HG02884 (cell line): ENCODE results near the gene CCSER1.
"Not testable (repeated sequence)": the region's sequence is repeated elsewhere in the genome, so short reads cannot be mapped to it uniquely, and the experiment has no call there.

Source experiments
- ATAC-seq: cut with Tn5 transposase; IDR thresholded peaks from one replicate; pipeline ENCODE4 v1.9.1; 2021; ENCODE audit warnings: mild to moderate bottlenecking, moderate library complexity; ENCODE audit not compliant: unreplicated experiment

Gene CCSER1

DNA sequence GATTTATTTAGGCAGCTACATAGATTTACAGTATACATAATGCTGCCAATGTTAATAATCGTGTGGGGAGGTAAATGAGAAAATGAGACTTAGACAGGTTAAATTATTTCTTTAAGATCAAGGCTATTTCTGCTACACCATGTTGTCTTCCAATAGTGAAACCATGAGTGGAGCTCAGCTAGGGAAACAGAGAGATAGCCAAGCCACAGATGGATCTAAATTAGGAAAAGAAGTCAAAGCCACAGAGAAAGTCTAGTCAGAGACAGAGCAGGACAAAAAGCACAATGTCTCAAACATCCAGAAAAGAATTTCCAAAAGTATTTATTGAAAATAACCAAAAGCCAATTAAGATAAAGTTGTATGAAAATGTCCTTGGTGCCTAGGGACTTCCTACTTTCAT lies 1309.4 kb downstream of the CCSER1 start:
- ATAC-seq = no peak

DNA sequence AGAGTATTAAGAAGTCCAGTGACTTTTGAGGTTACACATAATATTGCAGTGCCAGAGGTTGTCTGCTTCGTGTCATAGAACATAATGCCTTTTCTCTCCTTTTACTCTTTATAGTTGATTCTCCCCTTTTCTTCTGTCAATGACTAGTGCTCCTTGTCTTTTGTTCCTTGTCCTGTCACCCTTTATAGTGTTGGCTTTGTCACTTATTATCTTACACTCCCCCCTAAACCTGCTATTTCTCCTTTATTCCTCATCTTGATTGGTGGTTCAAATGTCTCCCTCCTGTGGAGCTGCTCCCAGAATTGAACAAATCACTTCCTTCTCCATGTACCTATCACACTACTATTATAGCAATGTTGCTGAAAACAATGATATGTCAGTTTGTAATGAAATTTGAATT lies 1320.0 kb downstream of the CCSER1 start:
- ATAC-seq = no peak

DNA sequence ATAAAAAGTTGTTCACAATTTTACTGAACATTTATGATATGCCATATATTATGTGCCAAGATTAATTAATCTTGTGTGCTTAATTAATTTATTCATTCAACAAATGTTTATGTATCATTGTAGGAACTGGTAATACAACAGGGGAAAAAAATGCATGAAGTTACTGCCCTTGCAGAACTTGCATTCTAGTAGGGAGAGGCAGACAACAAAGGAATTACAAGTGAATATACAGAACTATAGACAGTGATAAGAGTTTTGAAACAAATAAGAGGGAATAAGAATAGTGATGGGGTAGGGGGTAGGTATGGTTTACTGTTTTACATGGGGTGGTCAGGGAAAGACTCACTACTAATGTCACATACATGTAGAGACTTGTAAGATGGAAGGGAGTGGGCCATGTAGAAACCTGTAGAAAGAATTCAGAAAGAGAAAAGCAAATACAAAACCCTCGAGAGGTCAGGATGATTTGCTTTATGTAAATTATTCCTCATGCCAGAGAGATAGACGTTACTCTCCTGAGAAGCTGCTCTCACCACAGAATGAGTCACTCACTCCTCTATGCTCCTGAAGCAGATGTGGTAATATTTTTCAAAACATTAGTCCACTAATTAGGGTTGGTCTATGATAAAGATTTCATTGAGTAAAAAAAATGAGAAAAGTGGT lies 1321.6 kb downstream of the CCSER1 start:
- no peak for ATAC-seq

DNA sequence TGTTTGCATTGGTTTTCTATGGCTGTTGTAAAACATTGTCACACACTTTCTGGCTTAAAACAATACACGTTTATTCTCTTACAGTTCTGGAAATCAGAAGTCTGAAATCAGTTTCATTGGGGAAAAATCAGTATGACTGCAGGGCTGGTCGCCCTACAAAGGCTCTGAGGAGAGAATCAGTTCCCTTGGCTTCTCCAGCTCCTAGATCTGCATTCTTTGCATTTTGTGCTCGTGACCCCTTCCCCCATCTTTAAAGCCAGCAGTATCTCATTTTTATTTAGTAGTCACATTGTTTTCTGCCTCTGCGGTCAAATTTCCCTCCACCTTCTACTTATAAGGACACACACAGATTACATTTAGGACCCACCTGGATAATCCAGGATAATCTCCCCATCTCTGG lies 1326.9 kb downstream of the CCSER1 start:
- no peak for ATAC-seq

DNA sequence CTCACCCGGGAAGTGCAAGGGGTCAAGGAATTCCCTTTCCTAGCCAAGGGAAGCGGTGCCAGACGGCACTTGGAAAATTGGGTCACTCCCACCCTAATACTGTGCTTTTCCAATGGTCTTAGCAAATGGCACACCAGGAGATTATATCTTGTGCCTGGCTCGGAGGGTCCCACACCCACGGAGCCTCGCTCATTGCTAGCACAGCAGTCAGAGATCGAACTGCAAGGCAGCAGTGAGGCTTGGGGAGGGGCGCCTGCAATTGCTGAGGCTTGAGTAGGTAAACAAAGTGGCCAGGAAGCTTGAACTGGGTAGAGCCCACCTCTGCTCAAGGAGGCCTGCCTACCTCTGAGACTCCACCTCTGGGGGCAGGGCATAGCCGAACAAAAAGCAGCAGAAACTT lies 1335.4 kb downstream of the CCSER1 start:
- ATAC-seq = not testable (repeated sequence)

DNA sequence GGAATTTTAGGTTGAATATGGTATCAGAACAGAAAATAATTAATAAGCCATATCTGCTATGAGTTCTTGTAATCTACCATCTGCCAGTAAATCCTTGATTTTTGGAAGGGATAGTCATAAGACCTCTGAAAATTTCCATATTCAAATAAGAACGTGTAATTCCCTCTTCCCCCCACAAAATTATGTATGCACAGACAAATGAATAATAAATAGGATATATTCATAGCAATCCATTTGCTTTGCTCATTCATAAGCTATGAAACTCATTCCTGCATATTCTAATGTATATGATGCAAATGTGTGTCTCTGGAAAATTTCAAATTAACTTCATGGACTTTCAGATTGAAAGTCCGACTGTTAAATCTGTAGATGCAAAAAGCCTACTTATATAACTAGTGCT lies 1343.5 kb downstream of the CCSER1 start:
- no peak for ATAC-seq

DNA sequence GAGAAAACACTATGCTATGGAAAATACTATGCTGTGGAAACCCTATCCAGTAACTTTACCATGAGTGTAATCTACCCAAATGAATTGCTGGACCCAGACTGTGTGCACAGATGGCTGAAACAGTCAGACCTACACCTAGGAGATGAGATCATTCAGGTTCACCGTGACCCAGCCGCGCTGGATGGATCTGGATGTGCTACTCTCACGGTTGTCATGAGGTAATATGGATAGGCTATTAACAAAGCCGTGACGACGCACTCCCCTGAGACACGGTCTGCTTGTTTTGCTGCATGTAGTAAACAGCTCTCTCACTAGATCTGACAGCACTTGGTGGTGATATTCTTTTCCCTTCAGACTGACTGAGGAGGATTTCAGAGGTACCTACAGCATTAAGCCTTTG lies 1344.1 kb downstream of the CCSER1 start:
- no peak for ATAC-seq

DNA sequence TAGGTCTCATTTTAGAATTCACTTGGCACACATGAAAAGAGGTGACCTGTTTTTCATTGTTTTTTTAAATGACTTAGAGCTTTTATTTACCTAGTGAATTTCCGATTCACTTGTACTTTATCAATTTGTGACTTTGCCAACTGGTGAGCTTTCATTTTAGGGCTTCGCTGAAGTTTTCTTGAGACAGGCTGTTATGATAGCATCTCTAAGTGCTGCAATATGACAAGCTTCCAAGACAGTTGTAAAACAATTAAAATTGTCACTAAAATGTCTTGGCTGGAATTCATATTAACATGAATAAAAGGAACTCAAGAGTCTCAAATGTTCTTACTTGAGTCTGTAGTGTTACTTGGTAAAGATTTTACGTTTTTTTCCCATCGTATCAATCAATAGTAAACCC lies 1344.9 kb downstream of the CCSER1 start:
- ATAC-seq = no peak

DNA sequence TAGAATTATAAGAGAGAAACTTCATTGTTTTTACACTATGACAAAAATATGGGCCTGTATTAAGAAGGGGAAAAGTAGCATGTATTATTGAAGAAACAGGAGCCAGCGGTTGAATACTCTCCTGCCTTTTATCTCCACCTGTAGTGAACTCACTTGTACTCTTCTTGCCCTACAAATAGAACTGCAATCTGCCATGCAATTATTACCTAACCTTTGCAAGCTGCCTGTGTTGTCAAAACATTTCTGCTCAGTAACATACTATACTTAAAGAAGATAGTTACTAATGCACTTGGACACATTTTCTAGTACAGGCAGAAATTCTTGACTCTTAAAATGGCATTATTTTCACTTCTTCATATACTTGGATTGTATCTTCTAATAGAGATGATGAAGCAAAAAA lies 1358.2 kb downstream of the CCSER1 start:
- no peak for ATAC-seq

DNA sequence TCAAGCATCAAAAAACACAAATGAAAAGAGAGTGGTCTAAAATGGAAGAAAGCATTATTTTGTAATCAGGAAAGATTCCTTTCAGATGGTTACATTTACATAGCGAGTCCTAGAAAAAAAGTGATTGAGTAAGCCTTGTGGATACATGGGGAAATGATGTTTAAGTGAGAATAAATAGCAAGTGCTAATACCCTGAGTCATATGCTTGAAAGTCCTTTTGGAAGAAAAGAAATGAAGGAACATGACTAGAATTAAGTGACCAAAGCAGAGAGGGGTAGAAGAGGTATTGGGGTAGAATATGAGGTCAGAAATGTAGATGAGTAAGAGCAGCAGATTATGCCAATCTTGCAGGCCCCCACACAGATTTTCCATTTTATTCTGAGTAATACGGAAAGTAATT lies 1361.8 kb downstream of the CCSER1 start:
- ATAC-seq = no peak

DNA sequence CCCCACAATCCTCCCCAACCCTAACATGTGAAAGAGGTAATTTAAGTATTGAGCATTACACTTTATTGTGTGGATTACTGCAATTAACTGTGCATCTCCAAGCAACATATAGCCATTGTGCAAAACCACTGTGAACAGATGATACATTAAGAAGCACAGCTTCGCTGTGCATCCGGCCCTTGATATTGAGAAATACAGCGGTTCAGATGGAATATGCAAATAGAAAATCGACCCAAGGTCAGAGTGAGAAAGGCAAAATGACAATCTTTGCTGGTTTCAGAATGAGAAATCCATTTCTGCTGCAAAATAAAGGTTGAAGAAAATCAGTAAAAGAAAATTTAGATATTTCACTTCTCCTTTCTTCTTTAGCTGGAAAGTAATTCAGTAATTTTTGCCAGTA lies 1370.7 kb downstream of the CCSER1 start:
- ATAC-seq = peak; percentile 53

DNA sequence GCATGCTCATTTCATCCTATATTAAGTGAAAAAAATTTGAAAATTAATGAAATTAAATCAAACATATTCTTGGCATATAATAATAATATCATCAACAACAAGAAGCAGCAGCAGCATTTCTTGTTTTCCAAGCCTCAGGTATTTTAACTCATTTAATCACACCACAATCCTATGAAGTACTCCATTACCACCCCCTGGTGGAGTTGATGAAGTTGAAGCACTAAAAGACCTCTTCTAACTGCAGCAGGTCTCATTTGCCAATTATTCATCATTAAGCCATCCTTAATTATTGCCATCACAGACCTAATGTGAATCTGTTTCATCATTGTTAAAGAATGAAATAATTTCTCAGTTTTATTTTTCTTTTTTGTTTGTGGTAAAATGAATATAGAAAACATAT lies 1375.2 kb downstream of the CCSER1 start:
- no peak for ATAC-seq

DNA sequence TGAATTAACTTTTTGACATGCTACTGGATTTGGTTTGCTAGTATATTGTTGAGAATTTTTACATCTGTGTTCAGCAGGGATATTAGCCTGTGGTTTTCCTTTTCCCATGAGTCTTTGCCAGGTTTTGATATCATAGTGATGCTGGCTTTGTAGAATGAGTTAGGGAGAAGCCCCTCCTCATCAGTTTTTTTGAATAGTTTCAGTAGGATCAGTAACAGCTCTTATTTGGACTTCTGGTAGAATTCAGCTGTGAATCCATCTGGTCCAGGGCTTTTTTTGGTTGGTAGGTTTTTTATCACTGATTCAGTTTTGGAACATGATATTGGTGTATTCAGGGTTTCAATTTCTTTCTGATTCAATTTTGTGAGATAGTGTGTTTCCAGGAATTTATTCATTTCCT lies 1386.1 kb downstream of the CCSER1 start:
- no peak for ATAC-seq

DNA sequence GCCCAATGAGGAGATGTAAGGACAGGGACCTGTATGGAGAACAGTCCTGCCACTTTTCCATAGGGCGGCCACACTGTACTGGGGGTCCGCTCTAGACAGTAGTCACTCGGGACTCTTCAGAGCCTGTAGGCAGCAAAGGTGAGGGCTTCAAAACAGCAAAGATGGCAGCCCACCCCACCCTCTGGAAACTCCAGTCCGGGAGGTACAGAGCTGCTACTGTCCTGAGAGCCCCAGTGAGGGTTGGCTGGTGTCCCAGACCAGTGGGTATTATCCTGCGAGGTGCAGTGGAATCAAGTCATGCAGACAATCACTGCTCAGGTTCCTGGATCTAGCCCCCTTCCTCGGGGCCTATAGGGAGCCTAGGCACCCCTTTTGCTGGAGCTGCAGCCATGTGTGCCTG lies 1392.0 kb downstream of the CCSER1 start:
- ATAC-seq = no peak

DNA sequence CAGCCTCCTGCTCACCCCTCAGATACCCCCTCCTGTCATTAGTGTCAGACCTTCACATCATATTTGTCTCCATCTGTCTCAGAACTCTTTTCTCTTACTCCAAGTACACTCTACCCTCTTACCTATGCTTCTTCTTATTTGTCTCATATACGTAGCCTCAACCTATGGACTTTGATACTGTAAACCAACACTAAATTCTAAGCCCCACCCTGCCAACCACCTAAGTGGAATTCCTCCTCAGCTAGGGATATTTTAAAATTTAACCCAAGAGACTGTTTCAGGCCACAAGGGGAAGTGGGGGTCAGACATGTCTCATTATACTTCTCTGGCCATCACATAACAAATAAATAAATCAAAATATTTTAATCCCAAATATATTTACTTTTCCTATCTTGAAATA lies 1398.4 kb downstream of the CCSER1 start:
- ATAC-seq = no peak

DNA sequence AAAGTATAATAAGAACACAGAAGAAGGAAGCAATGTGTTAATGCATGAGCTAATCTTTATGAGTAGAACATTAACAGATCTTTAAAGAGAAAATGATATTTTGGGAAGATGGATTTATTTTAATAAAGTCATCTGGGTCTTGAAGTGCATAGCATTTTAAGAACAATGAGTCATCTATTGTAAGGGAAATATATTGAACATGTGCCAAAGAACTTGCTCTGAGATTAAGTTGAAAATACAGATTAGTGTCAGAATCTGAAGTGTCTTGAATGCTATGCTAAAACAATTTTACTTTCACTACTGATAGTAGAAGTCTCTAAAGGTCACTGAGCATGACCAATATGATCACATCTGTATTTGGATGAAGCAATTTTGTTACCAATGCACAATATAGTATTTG lies 1399.9 kb downstream of the CCSER1 start:
- no peak for ATAC-seq

DNA sequence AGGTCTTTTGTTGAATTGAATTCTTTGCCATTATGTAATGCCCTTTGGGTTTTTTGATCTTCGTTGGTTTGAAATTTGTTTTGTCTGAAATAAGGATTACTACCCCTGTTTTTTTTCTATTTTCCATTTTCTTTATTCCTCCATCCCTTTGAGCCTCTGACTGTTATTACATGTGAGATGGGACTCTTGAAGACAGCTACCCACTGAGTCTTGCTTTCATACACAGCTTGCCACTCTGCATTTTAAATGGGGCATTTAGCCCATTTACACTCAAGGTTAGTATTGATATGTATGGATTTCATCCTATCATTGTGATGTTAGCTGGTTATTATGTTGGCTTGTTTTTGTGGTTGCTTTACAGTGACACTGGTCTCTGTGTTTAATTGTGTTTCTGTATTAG lies 1440.4 kb downstream of the CCSER1 start:
- no peak for ATAC-seq

DNA sequence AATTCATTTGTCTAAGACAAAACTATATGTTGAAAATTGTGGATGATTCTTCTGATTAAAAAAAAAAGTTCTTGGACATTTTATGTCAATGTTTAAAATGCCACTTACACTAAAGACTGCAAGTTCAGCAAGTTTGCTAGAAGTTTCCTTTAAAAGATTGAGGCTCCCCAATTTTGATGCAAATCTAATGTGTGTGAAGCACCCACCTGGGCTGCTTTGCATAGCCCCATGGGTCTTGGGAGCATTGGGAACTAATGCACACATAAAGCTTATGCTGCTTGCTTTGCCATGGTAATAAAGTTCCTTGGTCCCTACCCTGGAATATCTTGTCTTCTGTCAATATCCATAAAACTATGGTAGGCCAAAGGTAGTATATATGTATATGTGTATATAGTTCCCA lies 1450.7 kb downstream of the CCSER1 start:
- ATAC-seq = no peak

DNA sequence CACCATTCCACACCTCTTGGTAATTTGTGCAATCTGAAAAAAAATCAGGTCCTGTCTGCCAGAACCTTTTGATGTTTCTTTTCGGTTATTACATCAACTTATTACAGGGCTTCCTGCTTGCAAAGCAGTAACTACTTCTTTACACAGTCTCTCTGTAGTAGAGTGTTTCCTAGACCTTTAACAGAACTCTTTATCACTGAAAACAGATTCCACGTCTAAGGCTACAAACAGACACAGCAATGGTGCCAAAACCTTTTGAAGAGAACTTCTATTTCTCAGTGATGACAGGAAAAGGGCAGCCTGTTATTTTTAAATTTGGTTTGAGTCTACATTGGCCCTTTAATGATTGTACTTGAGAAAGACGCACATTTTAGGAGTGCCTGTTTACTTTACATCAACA lies 1463.1 kb downstream of the CCSER1 start:
- ATAC-seq = no peak

DNA sequence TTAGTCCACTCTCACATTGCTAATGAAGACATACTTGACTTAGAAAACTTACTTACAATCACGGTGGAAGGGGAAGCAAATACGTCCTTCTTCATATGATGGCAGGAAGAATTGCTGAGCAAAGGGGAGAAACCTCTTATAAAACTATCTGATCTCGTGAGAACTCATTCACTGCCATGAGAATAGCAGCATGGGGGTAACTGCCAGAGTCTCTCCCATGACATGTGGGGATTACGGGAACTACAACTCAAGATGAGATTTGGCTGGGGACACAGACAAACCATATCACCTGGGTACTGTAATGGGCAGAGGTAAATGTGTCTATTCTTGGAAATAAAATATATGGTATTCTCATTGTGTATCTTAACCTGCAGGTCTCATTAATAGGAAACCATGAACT lies 1464.9 kb downstream of the CCSER1 start:
- ATAC-seq = no peak

DNA sequence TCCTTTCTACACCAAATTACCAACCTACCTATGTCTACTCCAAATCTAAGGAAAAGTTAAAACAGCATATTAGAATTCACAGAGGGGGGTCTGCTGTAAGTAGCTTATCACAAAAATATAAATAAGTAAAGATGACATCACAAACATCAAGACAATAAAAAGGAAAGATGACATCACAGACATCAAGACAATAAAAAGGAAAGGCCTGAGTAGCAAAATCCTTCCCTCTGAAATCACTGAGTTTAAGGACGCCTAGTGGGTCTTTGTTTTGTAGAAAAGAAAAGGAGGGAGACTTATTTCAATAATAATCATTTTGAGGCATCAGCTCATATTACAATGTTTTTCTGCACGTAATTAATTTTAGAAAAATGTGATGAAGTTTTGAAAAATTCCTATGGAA lies 1469.5 kb downstream of the CCSER1 start:
- ATAC-seq = no peak

DNA sequence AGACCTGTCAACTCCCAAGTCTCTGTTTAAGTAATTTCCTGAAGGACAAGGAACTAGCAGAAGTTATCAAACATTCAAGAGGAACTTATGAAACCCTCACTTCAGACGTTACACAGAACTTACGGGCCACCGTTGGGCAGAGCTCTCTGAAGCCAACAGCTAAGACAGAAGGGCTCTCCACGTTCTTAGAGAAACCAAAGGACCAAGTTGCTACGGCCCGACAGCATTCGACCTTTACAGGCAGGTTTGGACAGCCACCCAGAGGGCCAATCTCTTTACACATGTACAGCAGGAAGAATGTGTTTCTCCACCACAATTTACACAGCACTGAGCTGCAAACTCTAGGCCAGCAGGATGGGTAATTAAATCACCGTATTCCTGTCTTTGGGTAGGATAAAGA lies 1471.5 kb downstream of the CCSER1 start:
- ATAC-seq = no peak

DNA sequence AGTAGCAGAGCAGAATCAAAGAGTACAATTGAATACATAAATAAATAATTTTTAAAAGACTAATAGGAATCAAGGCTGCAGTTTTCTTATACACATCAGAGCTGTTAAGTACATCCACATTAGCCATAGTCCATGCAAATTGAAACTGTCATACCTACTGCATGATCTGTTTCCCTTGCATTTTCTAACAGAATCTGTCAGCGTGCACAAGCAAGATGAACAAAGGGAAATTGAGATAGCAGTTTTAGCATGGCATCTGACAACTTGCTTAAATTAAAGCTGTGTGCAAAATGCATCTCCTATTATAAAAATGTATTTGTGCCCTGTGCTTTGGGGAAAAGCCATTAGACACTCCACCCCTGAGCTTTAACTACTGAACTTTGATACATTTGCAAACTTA lies 1473.1 kb downstream of the CCSER1 start:
- no peak for ATAC-seq

DNA sequence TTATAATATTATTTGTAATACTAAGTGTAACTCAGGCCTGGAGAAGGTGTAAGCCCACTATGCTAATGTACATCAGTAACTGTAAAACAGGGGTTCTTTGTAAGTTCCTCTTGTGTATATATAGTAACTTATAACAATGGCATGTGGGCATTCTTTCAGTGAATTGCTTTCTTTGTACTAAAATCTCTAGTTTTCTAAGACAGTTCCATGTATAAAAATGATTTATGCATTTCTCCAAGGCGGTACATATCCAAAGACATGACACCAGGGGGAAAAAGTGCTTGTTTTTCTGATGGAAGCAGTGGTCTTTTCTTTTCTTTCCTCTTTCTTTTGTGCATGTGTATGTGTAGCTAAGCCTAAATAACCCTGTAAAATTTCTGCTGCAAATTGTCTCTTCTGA lies 1474.2 kb downstream of the CCSER1 start:
- ATAC-seq = no peak
